ENCODE results near the gene DPYD.

The DPYD gene

DNA sequence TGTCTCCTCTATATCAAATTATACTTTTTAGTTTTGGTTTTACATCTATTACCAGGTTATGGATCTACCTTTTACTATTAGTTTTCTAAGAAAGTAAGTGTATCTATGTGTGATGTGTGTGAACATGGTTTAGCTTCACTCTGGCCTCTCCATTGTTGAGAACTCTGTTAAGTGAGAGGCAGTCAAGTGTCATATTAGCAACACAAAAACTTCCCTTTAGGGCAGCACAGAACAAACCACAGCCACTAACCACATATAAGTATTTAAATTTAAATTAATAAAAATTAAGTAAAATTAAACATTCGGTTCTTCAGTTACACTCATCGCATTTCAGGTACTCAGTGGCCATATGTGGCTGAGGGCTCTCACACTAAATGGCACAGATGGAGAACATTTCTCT lies 96.6 kb downstream of the DPYD start:
- Histone ChIP-seq H3K9me3 (ENCODE audit: insufficient read depth, low read length) (no peaks in the 10 kb centered on the region), H3K9ac (ENCODE audit: insufficient read length, low read depth) (no peak overlapping the region), H3K4me1 (ENCODE audit: insufficient read depth, insufficient read length) (no peaks in the 10 kb centered on the region), H3K4me3 (ENCODE audit: insufficient read length, low read depth) (no peak overlapping the region), H3K36me3 (ENCODE audit: insufficient read depth, insufficient read length, low read length) (no peaks in the 10 kb centered on the region), H3K27me3 (ENCODE audit: insufficient read depth, insufficient read length) (no peaks in the 10 kb centered on the region)
- DNase-seq (ENCODE audit: low read depth, low spot score), result peak; percentile 18
- no peak for TF ChIP-seq YY1 (IDR thresholded peaks at IDR 0.05; ENCODE audit: insufficient read depth, insufficient read length)

DNA sequence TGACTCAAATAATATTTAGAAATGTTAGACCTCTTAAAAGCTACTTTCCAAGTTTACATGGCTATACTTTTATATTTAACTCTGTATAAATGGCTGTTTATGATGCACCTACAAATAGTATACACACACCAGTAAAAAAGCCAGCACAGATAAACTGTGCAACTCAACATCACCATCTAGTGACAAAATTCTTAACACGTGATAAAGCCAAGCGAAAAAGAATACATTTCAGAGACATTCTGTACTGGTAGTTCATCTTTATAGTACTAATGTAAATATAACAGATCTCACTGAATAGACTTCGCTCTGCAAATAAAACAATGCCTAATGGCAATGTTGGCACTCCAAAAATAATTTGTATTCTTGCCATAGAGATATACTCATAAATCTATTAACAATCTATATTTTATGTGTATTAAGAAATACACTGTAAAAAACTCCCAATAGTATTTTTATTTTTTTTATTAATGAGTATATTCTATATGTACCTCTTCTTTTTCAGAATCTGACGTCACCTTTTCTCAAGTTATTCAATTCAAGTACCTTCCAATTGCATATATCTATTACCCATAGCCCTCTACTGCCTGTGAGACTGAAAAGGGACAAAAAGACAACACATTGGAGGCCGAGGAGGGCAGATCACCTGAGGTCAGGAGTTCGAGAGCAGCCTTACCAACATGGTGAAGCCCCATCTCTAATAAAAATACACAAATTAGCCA lies 100.2 kb downstream of the DPYD start:
- Histone ChIP-seq H3K9ac (ENCODE audit: insufficient read length, low read depth) (no peak overlapping the region), H3K4me1 (ENCODE audit: insufficient read depth, insufficient read length) (no peaks in the 10 kb centered on the region), H3K27me3 (ENCODE audit: insufficient read depth, insufficient read length) (no peaks in the 10 kb centered on the region), H3K36me3 (ENCODE audit: insufficient read depth, insufficient read length, low read length) (no peaks in the 10 kb centered on the region), H3K4me3 (ENCODE audit: insufficient read length, low read depth) (no peak overlapping the region), H3K9me3 (ENCODE audit: insufficient read depth, low read length) (no peaks in the 10 kb centered on the region)
- DNase-seq (ENCODE audit: low read depth, low spot score), result no peak
- TF ChIP-seq SUZ12 (IDR thresholded peaks at IDR 0.05; ENCODE audit: extremely low read depth, insufficient read depth, insufficient read length) (no peak), YY1 (IDR thresholded peaks at IDR 0.05; ENCODE audit: insufficient read depth, insufficient read length) (no peak), ZNF274 (IDR thresholded peaks at IDR 0.05; ENCODE audit: low read depth, low read length) (no peak)

DNA sequence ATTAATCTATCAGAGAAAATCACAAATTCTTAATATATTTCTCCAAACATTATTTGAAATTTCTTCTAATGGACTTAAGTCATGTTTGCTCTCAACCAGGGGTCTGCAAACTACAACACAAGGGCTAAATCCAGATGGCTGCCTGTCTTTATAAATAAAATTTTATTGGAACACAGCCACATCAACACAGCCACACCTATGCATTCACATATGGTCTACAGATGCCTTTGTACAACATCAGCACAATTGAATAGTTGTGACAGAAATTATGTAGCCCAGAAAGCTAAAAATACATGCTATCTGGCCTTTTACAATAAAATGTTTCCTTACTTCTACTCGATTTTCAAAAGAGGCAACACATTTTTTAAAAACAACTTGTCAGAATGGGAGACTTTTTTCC lies 103.9 kb downstream of the DPYD start:
- no peak for DNase-seq (ENCODE audit: low read depth, low spot score)
- no peak for TF ChIP-seq YY1 (IDR thresholded peaks at IDR 0.05; ENCODE audit: insufficient read depth, insufficient read length)
- TF ChIP-seq ZNF274 (IDR thresholded peaks at IDR 0.05; ENCODE audit: low read depth, low read length), result no peak
- TF ChIP-seq SUZ12 (IDR thresholded peaks at IDR 0.05; ENCODE audit: extremely low read depth, insufficient read depth, insufficient read length), result no peak
- no peaks in the 10 kb centered on the region for H3K9me3 ChIP-seq (ENCODE audit: insufficient read depth, low read length)
- no peak overlapping the region for H3K4me3 ChIP-seq (ENCODE audit: insufficient read length, low read depth)
- H3K36me3 ChIP-seq (ENCODE audit: insufficient read depth, insufficient read length, low read length), result no peaks in the 10 kb centered on the region
- no peaks in the 10 kb centered on the region for H3K4me1 ChIP-seq (ENCODE audit: insufficient read depth, insufficient read length)
- no peaks in the 10 kb centered on the region for H3K27me3 ChIP-seq (ENCODE audit: insufficient read depth, insufficient read length)
- no peak overlapping the region for H3K9ac ChIP-seq (ENCODE audit: insufficient read length, low read depth)

DNA sequence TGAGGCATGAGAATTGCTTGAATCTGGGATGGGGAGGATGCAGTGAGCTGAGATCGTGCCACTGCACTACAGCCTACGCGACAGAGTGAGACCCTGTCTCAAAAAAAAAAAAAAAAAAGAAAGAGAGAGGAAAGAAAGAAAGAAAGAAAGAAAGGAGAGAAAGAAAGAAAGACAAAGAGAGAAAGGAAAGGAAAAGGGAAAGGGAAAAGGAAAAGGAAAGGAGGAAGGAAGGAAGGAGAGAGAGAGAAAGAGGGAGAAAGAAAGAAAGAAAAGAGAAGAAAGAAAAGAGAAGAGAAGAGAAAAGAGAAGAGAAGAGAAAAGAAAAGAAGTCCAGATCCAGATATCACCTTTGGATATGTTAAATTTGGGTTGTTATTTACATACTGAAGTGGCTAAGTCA lies 106.0 kb downstream of the DPYD start:
- Histone ChIP-seq H3K4me3 (ENCODE audit: insufficient read length, low read depth) (no peak overlapping the region), H3K4me1 (ENCODE audit: insufficient read depth, insufficient read length) (no peaks in the 10 kb centered on the region), H3K9ac (ENCODE audit: insufficient read length, low read depth) (no peak overlapping the region), H3K9me3 (ENCODE audit: insufficient read depth, low read length) (no peaks in the 10 kb centered on the region), H3K27me3 (ENCODE audit: insufficient read depth, insufficient read length) (no peaks in the 10 kb centered on the region), H3K36me3 (ENCODE audit: insufficient read depth, insufficient read length, low read length) (no peaks in the 10 kb centered on the region)
- TF ChIP-seq ZNF274 (IDR thresholded peaks at IDR 0.05; ENCODE audit: low read depth, low read length), result no peak
- TF ChIP-seq SUZ12 (IDR thresholded peaks at IDR 0.05; ENCODE audit: extremely low read depth, insufficient read depth, insufficient read length), result no peak
- TF ChIP-seq YY1 (IDR thresholded peaks at IDR 0.05; ENCODE audit: insufficient read depth, insufficient read length), result no peak
- DNase-seq (ENCODE audit: low read depth, low spot score), result no peak

DNA sequence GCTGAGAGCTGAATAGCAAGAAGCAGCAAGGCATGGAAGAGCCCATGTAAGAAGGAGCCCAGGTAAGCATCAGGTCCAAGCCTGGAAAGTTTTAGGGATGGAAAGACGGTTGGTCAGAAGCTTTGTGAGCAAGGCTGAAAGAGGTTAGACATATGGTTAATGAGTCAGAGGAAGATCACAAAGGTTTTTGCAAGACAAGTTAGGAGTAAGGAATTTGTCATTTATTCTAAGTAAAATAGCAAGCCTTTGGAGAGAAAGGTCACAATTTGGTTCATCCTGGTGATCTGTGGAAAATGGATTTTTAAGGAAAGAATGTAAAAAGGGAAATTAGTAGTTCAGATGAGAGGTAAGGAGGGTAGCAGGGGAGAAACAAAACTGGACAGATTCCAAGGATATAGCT lies 106.7 kb downstream of the DPYD start:
- H3K27me3 ChIP-seq (ENCODE audit: insufficient read depth, insufficient read length), result no peaks in the 10 kb centered on the region
- H3K36me3 ChIP-seq (ENCODE audit: insufficient read depth, insufficient read length, low read length), result no peaks in the 10 kb centered on the region
- no peaks in the 10 kb centered on the region for H3K9me3 ChIP-seq (ENCODE audit: insufficient read depth, low read length)
- TF ChIP-seq SUZ12 (IDR thresholded peaks at IDR 0.05; ENCODE audit: extremely low read depth, insufficient read depth, insufficient read length) (no peak), YY1 (IDR thresholded peaks at IDR 0.05; ENCODE audit: insufficient read depth, insufficient read length) (no peak), ZNF274 (IDR thresholded peaks at IDR 0.05; ENCODE audit: low read depth, low read length) (no peak)
- H3K4me3 ChIP-seq (ENCODE audit: insufficient read length, low read depth), result no peak overlapping the region
- DNase-seq (ENCODE audit: low read depth, low spot score), result no peak
- H3K4me1 ChIP-seq (ENCODE audit: insufficient read depth, insufficient read length), result no peaks in the 10 kb centered on the region
- H3K9ac ChIP-seq (ENCODE audit: insufficient read length, low read depth), result no peak overlapping the region

- Histone ChIP-seq H3K4me1 (ENCODE audit: insufficient read depth, insufficient read length) (no peaks in the 10 kb centered on the region), H3K27me3 (ENCODE audit: insufficient read depth, insufficient read length) (no peaks in the 10 kb centered on the region), H3K9me3 (ENCODE audit: insufficient read depth, low read length) (no peaks in the 10 kb centered on the region), H3K4me3 (ENCODE audit: insufficient read length, low read depth) (no peak overlapping the region), H3K36me3 (ENCODE audit: insufficient read depth, insufficient read length, low read length) (no peaks in the 10 kb centered on the region), H3K9ac (ENCODE audit: insufficient read length, low read depth) (no peak overlapping the region)
- no peak for TF ChIP-seq SUZ12 (IDR thresholded peaks at IDR 0.05; ENCODE audit: extremely low read depth, insufficient read depth, insufficient read length)
- no peak for TF ChIP-seq YY1 (IDR thresholded peaks at IDR 0.05; ENCODE audit: insufficient read depth, insufficient read length)
- TF ChIP-seq ZNF274 (IDR thresholded peaks at IDR 0.05; ENCODE audit: low read depth, low read length), result no peak
- DNase-seq (ENCODE audit: low read depth, low spot score), result no peak
Observed at GRCh38 chr1:97812076-97812475, 108.8 kb downstream of the DPYD start.

DNA sequence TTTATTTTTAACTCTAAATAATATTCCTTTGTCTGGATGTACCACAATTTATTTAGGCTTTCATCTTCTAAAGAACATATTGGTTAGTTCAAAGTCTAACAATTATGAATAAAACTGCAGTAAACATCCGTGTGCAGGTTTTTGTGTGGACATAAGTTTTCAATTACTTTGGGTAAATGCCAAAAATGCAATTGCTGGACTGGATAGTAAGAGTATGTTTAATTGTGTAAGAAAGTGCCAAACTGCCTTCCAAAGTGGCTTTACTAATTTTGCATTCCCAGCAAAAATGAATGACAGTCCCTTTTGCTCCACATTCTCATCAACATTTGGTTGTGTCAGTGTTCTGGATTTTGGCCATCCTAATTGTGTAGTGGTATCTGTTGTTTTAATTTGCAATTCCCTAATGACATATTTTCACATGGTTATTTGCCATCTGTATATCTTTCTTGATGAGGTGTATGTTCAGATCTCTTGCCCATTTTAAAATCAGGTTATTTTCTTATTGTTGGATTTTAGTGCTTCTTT lies 113.8 kb downstream of the DPYD start:
- Histone ChIP-seq H3K9me3 (ENCODE audit: insufficient read depth, low read length) (no peaks in the 10 kb centered on the region), H3K36me3 (ENCODE audit: insufficient read depth, insufficient read length, low read length) (no peaks in the 10 kb centered on the region), H3K4me1 (ENCODE audit: insufficient read depth, insufficient read length) (no peaks in the 10 kb centered on the region), H3K27me3 (ENCODE audit: insufficient read depth, insufficient read length) (no peaks in the 10 kb centered on the region), H3K4me3 (ENCODE audit: insufficient read length, low read depth) (no peak overlapping the region), H3K9ac (ENCODE audit: insufficient read length, low read depth) (no peak overlapping the region)
- no peak for TF ChIP-seq YY1 (IDR thresholded peaks at IDR 0.05; ENCODE audit: insufficient read depth, insufficient read length)
- TF ChIP-seq ZNF274 (IDR thresholded peaks at IDR 0.05; ENCODE audit: low read depth, low read length), result no peak
- no peak for TF ChIP-seq SUZ12 (IDR thresholded peaks at IDR 0.05; ENCODE audit: extremely low read depth, insufficient read depth, insufficient read length)
- DNase-seq (ENCODE audit: low read depth, low spot score), result no peak
